DMS114 treated with DMSO at 0.1 percent for 48 hours (cell line): Measurements from ENCODE around the gene KLHL17.
A peak's percentile ranks its signal among the peaks of the same experiment; 100 is the strongest.

Experiments
- DNase-seq: peaks from one replicate; lab custom pipeline; 2025; ENCODE audit not compliant: unreplicated experiment; lab: John Stamatoyannopoulos, UW

Gene KLHL17

DNA sequence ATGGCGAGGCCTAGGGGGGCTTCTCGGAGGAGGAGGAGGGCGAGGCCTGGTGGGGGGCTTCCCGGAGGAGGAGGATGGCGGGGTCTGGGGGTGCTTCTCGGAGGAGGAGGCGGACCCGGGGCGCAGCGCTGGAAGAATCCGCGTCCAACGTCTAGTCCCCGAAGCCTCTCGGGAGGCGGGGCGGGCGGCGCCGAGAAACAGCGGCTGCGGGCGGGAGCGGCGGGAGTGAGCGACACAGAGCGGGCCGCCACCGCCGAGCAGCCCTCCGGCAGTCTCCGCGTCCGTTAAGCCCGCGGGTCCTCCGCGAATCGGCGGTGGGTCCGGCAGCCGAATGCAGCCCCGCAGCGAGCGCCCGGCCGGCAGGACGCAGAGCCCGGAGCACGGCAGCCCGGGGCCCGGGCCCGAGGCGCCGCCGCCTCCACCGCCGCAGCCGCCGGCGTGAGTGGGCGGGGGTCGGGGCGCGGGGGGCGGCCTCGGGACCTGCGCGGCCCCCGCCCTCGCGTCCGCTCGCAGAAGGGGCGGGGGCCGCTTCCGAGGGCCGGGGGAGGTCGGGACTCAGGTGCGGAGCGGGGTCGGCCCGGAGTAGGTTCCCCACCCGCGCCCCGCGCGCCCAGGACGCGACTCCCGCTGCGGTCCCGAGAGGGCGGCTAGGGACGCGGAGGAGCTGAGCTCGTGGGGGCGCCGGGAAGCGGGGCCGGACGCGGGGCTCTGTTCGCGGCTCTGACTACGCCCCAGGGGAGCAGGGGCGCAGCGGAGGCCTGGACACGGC is at the start of gene KLHL17:
TSS of gene KLHL17 (plus strand) at position 222 of the 769 bp plus-strand sequence. CDS start at position 332, 110 bp downstream.
- peak; percentile 31 for DNase-seq

- no peak for DNase-seq
Observed at GRCh38 chr1:910881-911721, 49.3 kb upstream of the KLHL17 start.

DNA sequence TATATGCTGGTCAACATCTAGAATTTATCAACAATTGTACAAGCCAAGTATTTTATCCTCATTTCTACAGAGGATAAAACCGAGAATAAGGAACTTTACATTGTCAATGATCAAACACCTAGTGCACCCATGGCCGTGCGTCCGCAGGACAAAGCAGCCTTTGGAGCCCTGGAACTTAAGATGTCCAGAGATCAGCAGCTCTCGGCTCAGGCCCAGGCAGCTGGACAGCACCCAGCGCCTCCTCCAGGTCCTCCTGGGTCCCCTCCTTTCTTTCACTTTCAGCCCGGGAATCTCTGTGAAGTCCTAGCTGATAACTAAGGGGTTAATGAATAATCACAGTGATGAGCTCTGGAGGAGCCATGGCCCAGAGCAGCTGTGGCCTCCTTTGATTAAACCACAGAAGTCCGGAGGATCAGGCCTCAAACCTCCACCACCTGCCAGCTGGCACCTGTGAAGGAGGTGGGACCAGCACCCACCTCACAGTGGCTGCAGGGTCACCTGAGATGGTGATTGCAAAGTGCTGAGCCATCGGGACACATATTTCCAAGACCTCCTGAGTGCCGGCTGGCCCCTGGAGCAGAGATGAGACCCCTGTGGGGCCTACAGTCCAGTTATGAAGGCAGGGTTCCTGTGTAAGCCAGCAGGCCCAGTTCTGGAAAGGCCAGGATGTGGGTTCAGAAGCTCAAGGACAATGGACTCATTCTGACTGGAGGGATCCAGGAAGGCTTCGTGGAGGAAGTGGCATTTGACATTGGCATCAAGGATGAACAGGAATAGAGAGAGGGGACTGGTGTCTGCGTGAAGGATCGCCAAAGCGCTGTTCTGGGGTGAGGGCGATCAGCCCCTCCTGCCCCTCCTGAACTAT is 48.3 kb upstream of the KLHL17 start:
- no peak for DNase-seq

- no peak for DNase-seq
Observed at GRCh38 chr1:912740-913301, 47.6 kb upstream of the KLHL17 start.

- no peak for DNase-seq
Observed at GRCh38 chr1:913491-914130, 46.8 kb upstream of the KLHL17 start.

DNA sequence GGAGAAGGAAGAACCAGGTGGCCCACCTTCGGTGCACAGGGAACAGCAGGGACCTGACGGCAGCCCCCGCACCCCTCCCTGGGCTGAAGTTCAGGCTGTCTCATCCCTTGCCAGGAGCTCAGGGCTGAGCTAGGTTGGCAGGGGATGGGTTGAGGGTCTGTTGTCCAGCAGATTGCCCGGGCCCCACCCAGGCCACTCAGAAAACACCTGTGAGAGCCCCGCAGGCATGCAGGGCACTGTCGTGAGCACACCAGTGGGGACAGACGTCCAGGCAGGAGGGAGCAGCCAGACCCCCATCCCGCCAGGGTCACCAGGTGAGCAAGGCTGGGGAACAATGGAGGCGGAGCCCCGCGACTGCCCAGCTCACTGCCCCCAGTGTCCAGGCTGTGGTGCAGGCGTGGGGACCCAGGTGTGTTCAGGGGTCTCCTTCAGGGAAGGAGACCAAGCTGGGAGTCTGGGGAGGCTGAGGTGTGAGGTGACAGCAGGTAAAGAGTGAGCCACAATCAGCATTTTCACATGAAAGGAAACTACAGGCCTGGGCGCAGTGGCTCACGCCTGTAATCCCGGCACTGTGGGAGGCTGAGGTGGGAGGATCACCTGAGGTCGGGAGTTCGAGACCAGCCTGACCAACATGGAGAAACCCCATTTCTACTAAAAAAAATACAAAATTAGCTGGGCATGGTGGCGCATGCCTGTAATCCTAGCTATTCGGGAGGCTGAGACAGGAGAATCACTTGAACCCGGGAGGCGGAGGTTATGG is 46.1 kb upstream of the KLHL17 start:
- DNase-seq = no peak

DNA sequence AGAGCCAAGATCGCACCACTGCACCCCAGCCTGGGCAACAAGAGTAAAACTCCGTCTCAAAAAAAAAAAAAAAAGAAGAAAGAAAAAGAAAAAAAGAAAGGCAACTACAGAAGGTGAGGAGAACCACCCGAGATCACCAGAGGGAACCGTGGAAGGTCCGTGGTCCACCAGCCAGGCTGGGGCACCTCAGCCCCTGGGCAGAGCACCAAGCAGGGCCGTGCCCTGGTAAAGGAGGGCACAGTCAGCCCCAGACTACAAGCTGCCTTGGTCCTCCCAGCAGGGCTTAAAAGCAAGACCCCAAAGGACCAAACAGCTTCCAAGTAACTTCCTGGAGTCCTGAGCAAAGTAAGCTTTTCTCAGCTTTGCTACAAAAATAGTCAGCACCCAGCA is 45.5 kb upstream of the KLHL17 start:
- no peak for DNase-seq

- DNase-seq = no peak
Observed at GRCh38 chr1:915295-916172, 44.9 kb upstream of the KLHL17 start.

- no peak for DNase-seq
Observed at GRCh38 chr1:916173-917075, 44.0 kb upstream of the KLHL17 start.

- DNase-seq = no peak
Observed at GRCh38 chr1:917076-917459, 43.3 kb upstream of the KLHL17 start.

GRCh38 chr1:917466-918091 is 42.8 kb upstream of the KLHL17 start:
- no peak for DNase-seq

DNA sequence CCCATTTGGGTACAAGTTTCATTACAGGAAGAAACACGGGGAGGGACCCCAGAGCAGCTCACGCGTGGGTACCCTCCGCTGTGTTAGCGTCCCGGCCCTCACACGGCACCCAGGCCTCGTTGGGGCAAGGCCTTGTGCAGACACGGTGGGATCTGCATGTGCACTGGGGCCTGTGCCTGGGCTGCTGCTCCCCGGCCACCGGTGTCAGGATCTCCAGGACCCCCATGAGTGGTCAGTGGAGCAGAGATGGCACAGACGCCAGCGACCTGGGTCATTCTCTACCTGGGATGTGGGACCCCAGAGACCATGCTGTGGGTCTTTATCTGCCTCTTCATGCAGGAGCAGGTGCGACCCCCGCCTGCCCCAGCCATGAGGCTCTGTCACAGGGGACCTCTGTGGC is 42.0 kb upstream of the KLHL17 start:
- no peak for DNase-seq

GRCh38 chr1:918843-919242 is 41.5 kb upstream of the KLHL17 start:
- DNase-seq = no peak

- DNase-seq = no peak
Observed at GRCh38 chr1:919271-919872, 41.0 kb upstream of the KLHL17 start.

GRCh38 chr1:920010-920409 is 40.4 kb upstream of the KLHL17 start:
- DNase-seq = no peak

- DNase-seq = no peak
Observed at GRCh38 chr1:920521-920920, 39.9 kb upstream of the KLHL17 start.
